ES-I3 (cell line): ENCODE data around the gene PLXDC1.

Experiments used
- H3K36me3 ChIP-seq: 2 replicates; pipeline ENCODE4 v1.6.1; 2013; ENCODE audit warnings: mild to moderate bottlenecking, low read length, control low read depth, moderate library complexity; ENCODE audit not compliant: insufficient read depth
- H3K4me1 ChIP-seq: 2 replicates; pipeline ENCODE4 v1.6.1; 2013; ENCODE audit warnings: mild to moderate bottlenecking, control low read depth, low read length; ENCODE audit not compliant: insufficient read depth
- H3K9ac ChIP-seq: 2 replicates; pipeline ENCODE4 v1.6.1; 2013; ENCODE audit warnings: low read depth, mild to moderate bottlenecking, low read length, moderate library complexity
- H3K9me3 ChIP-seq: 2 replicates; pipeline ENCODE4 v1.6.1; 2013; ENCODE audit warnings: mild to moderate bottlenecking, low read length, moderate library complexity; ENCODE audit not compliant: control insufficient read depth, insufficient read depth

The PLXDC1 gene

GRCh38 chr17:39114723-39115122 lies 36.7 kb downstream of the PLXDC1 start:
- Histone ChIP-seq H3K36me3 (no peaks in the 10 kb centered on the region), H3K4me1 (peaks cover 7% of the 10 kb centered on the region; the same call in 1 of the 2 replicates), H3K9me3 (no peaks in the 10 kb centered on the region), H3K9ac (no peak overlapping the region)

GRCh38 chr17:39113871-39114270 lies 37.6 kb downstream of the PLXDC1 start:
- Histone ChIP-seq H3K9ac (no peak overlapping the region), H3K36me3 (no peaks in the 10 kb centered on the region), H3K9me3 (no peaks in the 10 kb centered on the region), H3K4me1 (peaks cover 7% of the 10 kb centered on the region; the same call in 1 of the 2 replicates)

- Histone ChIP-seq H3K36me3 (no peaks in the 10 kb centered on the region), H3K9ac (no peak overlapping the region), H3K9me3 (no peaks in the 10 kb centered on the region), H3K4me1 (peaks cover 7% of the 10 kb centered on the region; the same call in 1 of the 2 replicates)
Measured at GRCh38 chr17:39110435-39111136, 40.9 kb downstream of the PLXDC1 start.

GRCh38 chr17:39108461-39109375 lies 42.7 kb downstream of the PLXDC1 start:
- Histone ChIP-seq H3K9ac (no peak overlapping the region), H3K36me3 (no peaks in the 10 kb centered on the region), H3K4me1 (no peaks in the 10 kb centered on the region), H3K9me3 (no peaks in the 10 kb centered on the region)

GRCh38 chr17:39107973-39108372 lies 43.5 kb downstream of the PLXDC1 start:
- Histone ChIP-seq H3K9me3 (no peaks in the 10 kb centered on the region), H3K9ac (no peak overlapping the region), H3K36me3 (no peaks in the 10 kb centered on the region)

GRCh38 chr17:39107155-39107554 lies 44.3 kb downstream of the PLXDC1 start:
- Histone ChIP-seq H3K4me1 (no peaks in the 10 kb centered on the region), H3K9ac (no peak overlapping the region), H3K36me3 (no peaks in the 10 kb centered on the region), H3K9me3 (no peaks in the 10 kb centered on the region)

More at GRCh38 chr17:39107973-39108372, 43.5 kb downstream of the PLXDC1 start:
- H3K4me1 ChIP-seq, result no peaks in the 10 kb centered on the region

- no peak overlapping the region for H3K9ac ChIP-seq
Measured at GRCh38 chr17:39105705-39106104, 45.7 kb downstream of the PLXDC1 start.

GRCh38 chr17:39104657-39105056 lies 46.8 kb downstream of the PLXDC1 start:
- Histone ChIP-seq H3K4me1 (no peaks in the 10 kb centered on the region), H3K9me3 (no peaks in the 10 kb centered on the region), H3K9ac (no peak overlapping the region), H3K36me3 (no peaks in the 10 kb centered on the region)

More at GRCh38 chr17:39105705-39106104, 45.7 kb downstream of the PLXDC1 start:
- no peaks in the 10 kb centered on the region for H3K9me3 ChIP-seq
- H3K36me3 ChIP-seq, result no peaks in the 10 kb centered on the region
- no peaks in the 10 kb centered on the region for H3K4me1 ChIP-seq

- no peaks in the 10 kb centered on the region for H3K4me1 ChIP-seq
- H3K9me3 ChIP-seq, result no peaks in the 10 kb centered on the region
- no peak overlapping the region for H3K9ac ChIP-seq
- no peaks in the 10 kb centered on the region for H3K36me3 ChIP-seq
Measured at GRCh38 chr17:39104046-39104445, 47.4 kb downstream of the PLXDC1 start.

- Histone ChIP-seq H3K9me3 (no peaks in the 10 kb centered on the region), H3K36me3 (no peaks in the 10 kb centered on the region), H3K9ac (no peak overlapping the region), H3K4me1 (no peaks in the 10 kb centered on the region; the same call in 1 of the 2 replicates)
Measured at GRCh38 chr17:39101091-39101490, 50.3 kb downstream of the PLXDC1 start.

GRCh38 chr17:39100530-39100929 lies 50.9 kb downstream of the PLXDC1 start:
- H3K36me3 ChIP-seq, result no peaks in the 10 kb centered on the region
- no peaks in the 10 kb centered on the region; the same call in 1 of the 2 replicates for H3K4me1 ChIP-seq
- no peaks in the 10 kb centered on the region for H3K9me3 ChIP-seq
- no peak overlapping the region for H3K9ac ChIP-seq

- Histone ChIP-seq H3K9me3 (no peaks in the 10 kb centered on the region), H3K36me3 (no peaks in the 10 kb centered on the region), H3K4me1 (no peaks in the 10 kb centered on the region; the same call in 1 of the 2 replicates), H3K9ac (no peak overlapping the region)
Measured at GRCh38 chr17:39099663-39100286, 51.7 kb downstream of the PLXDC1 start.

- Histone ChIP-seq H3K9ac (no peak overlapping the region), H3K9me3 (no peaks in the 10 kb centered on the region), H3K4me1 (no peaks in the 10 kb centered on the region; the same call in 1 of the 2 replicates), H3K36me3 (no peaks in the 10 kb centered on the region)
Measured at GRCh38 chr17:39098588-39098987, 52.8 kb downstream of the PLXDC1 start.

- H3K4me1 ChIP-seq, result peaks cover 3% of the 10 kb centered on the region; the same call in 1 of the 2 replicates
- H3K36me3 ChIP-seq, result no peaks in the 10 kb centered on the region
- H3K9me3 ChIP-seq, result no peaks in the 10 kb centered on the region
- H3K9ac ChIP-seq, result no peak overlapping the region
Measured at GRCh38 chr17:39097537-39097936, 53.9 kb downstream of the PLXDC1 start.
